Ishikawa (cell line): ENCODE measurements around the gene C2CD4D.

Experiments
- EP300 ChIP-seq: IDR thresholded peaks from 2 replicates; pipeline ENCODE4 v1.6.1; 2012; ENCODE audit warnings: borderline replicate concordance
- FOXM1 ChIP-seq: IDR thresholded peaks from 2 replicates; pipeline ENCODE4 v1.6.1; 2012; ENCODE audit warnings: low read depth, borderline replicate concordance
- MAX ChIP-seq: IDR thresholded peaks from 2 replicates; pipeline ENCODE4 v1.6.1; 2012
- RAD21 ChIP-seq: IDR thresholded peaks from 2 replicates; pipeline ENCODE4 v1.6.1; 2012; ENCODE audit warnings: low read depth
- REST ChIP-seq: IDR thresholded peaks from 2 replicates; pipeline ENCODE4 v1.6.1; 2012; ENCODE audit warnings: low read depth, mild to moderate bottlenecking
- TAF1 ChIP-seq: IDR thresholded peaks from 2 replicates; pipeline ENCODE4 v1.6.1; 2012; ENCODE audit warnings: low read depth, mild to moderate bottlenecking
- TEAD4 ChIP-seq: IDR thresholded peaks from 2 replicates; pipeline ENCODE4 v1.6.1; 2012
- USF1 ChIP-seq: IDR thresholded peaks from 2 replicates; pipeline ENCODE4 v1.6.1; 2012
- YY1 ChIP-seq: IDR thresholded peaks from 2 replicates; pipeline ENCODE4 v1.6.1; 2012; ENCODE audit warnings: low read depth

GRCh38 chr1:151820940-151821339 is 18.7 kb downstream of the C2CD4D start:
- TF ChIP-seq REST (no peak), RAD21 (no peak), USF1 (no peak), EP300 (no peak), MAX (no peak), TAF1 (no peak), YY1 (no peak), TEAD4 (no peak), FOXM1 (no peak)
